Hematopoietic multipotent progenitor cell treated with erythropoietin and hydrocortisone succinate and interleukin-3 and kit ligand, for 17 days (in vitro differentiated cells): ENCODE measurements around the gene KPTN.
A peak's percentile ranks its signal among the peaks of the same experiment; 100 is the strongest.

Source experiments
- DNase-seq: peaks from one replicate; pipeline ENCODE4 v3.0.0-alpha.2; 2015; ENCODE audit warnings: low spot score

KPTN gene

DNA sequence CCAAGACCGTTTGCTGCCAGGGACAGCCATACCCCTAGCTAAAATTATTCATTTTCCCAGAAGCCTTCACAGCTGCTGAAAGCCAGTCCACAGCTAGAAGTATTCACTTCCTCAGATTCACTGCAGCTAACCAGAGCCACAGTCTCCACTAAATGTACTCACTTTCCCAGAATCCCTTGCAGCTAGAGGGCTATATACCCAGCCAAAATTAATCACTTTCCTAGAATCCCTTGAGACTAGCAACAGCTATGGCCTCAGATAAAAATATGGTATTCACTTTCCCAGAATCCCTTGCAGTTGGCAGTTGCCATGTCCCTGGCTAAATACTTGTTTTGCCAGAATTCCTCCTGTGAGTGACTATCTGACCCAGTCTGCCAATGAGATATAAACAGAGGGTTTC is 50.9 kb downstream of the KPTN start:
- DNase-seq: no peak

DNA sequence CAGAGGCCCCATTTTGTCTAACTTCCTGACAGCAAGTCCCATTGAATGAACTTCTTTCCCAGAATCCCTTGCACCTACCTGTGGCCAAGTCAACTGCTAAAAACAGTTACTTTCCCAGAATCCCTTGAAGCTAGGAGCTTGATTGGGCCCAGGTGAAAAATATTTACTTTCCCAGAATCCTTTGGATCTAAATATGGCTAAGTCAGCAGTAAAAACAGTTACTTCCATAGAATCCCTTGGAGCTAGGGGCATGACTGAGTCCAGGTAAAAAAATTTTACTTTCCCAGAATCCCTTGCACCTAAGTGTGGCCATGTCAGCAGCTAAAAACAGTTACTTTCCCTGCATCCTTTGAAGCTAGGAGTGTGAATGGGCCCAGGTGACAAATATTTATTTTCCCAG is 51.5 kb downstream of the KPTN start:
- no peak for DNase-seq

DNA sequence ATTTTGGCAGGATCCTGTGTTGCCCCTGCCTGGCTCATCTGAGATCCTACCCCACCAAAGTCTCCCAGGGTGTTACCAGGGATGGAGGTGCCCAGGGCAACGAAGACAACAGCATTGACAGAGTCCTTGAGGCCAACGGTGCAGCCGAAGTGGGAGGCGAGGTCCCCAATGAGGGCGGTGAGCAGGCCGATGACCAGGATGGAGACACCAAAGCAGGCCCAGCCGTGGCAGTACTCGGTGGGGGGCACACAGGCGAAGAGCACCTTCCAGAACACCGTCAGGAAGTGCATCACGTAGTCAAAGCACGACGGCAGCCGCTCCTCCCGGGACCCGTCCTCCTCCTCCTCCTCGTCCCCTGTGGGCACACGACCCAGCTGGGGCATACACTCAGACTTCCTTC is 51.9 kb downstream of the KPTN start:
- DNase-seq: no peak

- DNase-seq: no peak
Measured at GRCh38 chr19:47430041-47430802, 53.8 kb downstream of the KPTN start.

GRCh38 chr19:47429140-47429793 is 54.8 kb downstream of the KPTN start:
- DNase-seq: no peak

DNA sequence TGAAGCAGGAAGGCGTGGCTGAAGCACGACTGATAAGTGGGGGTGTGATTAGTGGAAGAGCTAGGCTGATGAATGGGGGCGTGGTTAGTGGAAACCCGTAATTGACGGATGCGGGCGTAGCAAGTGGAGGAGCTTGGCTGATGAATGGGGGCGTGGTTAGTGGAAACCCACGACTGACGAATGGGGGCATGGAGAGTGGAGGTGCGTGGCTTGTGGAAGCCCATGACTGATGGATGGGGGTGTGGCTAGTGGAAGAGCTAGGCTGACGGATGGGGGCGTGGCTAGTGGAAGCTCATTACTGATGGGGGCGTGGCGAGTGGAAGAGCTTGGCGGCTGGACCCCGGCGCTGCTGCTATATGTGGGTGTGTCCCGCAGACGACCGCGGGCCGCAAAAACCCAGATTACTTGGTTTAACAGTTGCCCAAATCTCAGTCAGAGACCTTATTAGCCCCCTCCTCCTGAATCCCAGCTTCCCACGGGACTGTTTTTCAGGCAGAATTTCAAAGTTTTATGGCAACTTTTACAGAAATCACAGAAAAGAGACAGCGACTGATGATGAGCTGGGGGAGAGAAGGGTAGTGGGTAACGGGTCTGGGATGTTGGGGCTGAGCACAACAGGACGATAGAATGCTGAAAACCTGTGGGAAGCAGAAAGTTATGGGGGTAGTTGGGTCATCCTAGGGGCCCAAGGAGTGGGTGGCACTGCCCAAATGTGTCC is 55.7 kb downstream of the KPTN start:
- peak; percentile 92 for DNase-seq

- DNase-seq: peak; percentile 71
Measured at GRCh38 chr19:47427241-47428176, 56.5 kb downstream of the KPTN start.
